Endothelial cell (in vitro differentiated cells): ENCODE results near the gene ATAD3B. TPM values are rescaled to one million over a fixed set of nuclear protein-coding genes. Genes with fewer than 3 reads are reported as not detected.
"Not testable (repeated sequence)": the region's sequence is repeated elsewhere in the genome, so short reads cannot be mapped to it uniquely, and the experiment has no call there.

Source experiments
- DNase-seq: peaks from one replicate; pipeline ENCODE4 v3.0.0; 2021; ENCODE audit warnings: low spot score
- H3K27ac Mint-ChIP-seq: one replicate; pipeline ENCODE4 v1.8.0; 2021; ENCODE audit warnings: mixed read lengths, inconsistent platforms; ENCODE audit not compliant: unreplicated experiment
- H3K27me3 Mint-ChIP-seq: one replicate; pipeline ENCODE4 v1.8.0; 2021; ENCODE audit warnings: mild to moderate bottlenecking, moderate library complexity, mixed read lengths, inconsistent platforms; ENCODE audit not compliant: unreplicated experiment
- H3K36me3 Mint-ChIP-seq: one replicate; pipeline ENCODE4 v1.8.0; 2021; ENCODE audit warnings: mild to moderate bottlenecking, low read depth, mixed read lengths, inconsistent platforms; ENCODE audit not compliant: unreplicated experiment
- H3K4me1 Mint-ChIP-seq: one replicate; pipeline ENCODE4 v1.8.0; 2021; ENCODE audit warnings: mild to moderate bottlenecking, mixed read lengths, inconsistent platforms; ENCODE audit not compliant: unreplicated experiment
- H3K4me3 Mint-ChIP-seq: one replicate; pipeline ENCODE4 v1.8.0; 2021; ENCODE audit warnings: mild to moderate bottlenecking, mixed read lengths, inconsistent platforms; ENCODE audit not compliant: unreplicated experiment
- H3K9me3 Mint-ChIP-seq: one replicate; pipeline ENCODE4 v1.8.0; 2021; ENCODE audit warnings: mixed read lengths, inconsistent platforms; ENCODE audit not compliant: unreplicated experiment
- total RNA-seq: library from RNA; stranded (reverse); fragmentation: NEBNext Ultra II Directional; extraction: Animal tissue kit (Norgen Biotek cat#: 25700); gene quantifications from one replicate; pipeline ENCODE4 v1.2.1, GENCODE V29; 2021; ENCODE audit not compliant: unreplicated experiment
- TF ChIP-seq, protein P1 (sequence below): fragments of 200-600 bp; sonication (generic); IDR thresholded peaks from one replicate; pipeline ENCODE4 v1.5.0; 2021; ENCODE audit warnings: antibody characterized with exemption; ENCODE audit not compliant: unreplicated experiment

ATAD3B gene
- total RNA-seq, 1 donor from 2014 or later: 27.2 TPM

- no peaks in the 10 kb centered on the region for H3K4me1 Mint-ChIP-seq
- TF ChIP-seq, protein P1, sequence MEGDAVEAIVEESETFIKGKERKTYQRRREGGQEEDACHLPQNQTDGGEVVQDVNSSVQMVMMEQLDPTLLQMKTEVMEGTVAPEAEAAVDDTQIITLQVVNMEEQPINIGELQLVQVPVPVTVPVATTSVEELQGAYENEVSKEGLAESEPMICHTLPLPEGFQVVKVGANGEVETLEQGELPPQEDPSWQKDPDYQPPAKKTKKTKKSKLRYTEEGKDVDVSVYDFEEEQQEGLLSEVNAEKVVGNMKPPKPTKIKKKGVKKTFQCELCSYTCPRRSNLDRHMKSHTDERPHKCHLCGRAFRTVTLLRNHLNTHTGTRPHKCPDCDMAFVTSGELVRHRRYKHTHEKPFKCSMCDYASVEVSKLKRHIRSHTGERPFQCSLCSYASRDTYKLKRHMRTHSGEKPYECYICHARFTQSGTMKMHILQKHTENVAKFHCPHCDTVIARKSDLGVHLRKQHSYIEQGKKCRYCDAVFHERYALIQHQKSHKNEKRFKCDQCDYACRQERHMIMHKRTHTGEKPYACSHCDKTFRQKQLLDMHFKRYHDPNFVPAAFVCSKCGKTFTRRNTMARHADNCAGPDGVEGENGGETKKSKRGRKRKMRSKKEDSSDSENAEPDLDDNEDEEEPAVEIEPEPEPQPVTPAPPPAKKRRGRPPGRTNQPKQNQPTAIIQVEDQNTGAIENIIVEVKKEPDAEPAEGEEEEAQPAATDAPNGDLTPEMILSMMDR: no peak
- H3K36me3 Mint-ChIP-seq: peaks cover 21% of the 10 kb centered on the region
- no peak overlapping the region for H3K27ac Mint-ChIP-seq
- no peaks in the 10 kb centered on the region for H3K9me3 Mint-ChIP-seq
- peaks cover 8% of the 10 kb centered on the region for H3K27me3 Mint-ChIP-seq
- H3K4me3 Mint-ChIP-seq: no peak overlapping the region
- no peak for DNase-seq
These were observed 11.3 kb downstream of the ATAD3B start for GRCh38 chr1:1482856-1483255.

GRCh38 chr1:1483714-1484113, 12.1 kb downstream of the ATAD3B start:
- no peak for DNase-seq
- no peak overlapping the region for H3K4me3 Mint-ChIP-seq
- peaks cover 23% of the 10 kb centered on the region for H3K36me3 Mint-ChIP-seq
- H3K9me3 Mint-ChIP-seq: no peaks in the 10 kb centered on the region
- TF ChIP-seq, protein P1: no peak
- no peaks in the 10 kb centered on the region for H3K4me1 Mint-ChIP-seq
- H3K27ac Mint-ChIP-seq: no peak overlapping the region
- H3K27me3 Mint-ChIP-seq: peaks cover 8% of the 10 kb centered on the region

GRCh38 chr1:1484976-1485750, 13.6 kb downstream of the ATAD3B start:
- not testable (repeated sequence) for DNase-seq, H3K9me3 Mint-ChIP-seq, H3K27me3 Mint-ChIP-seq, H3K27ac Mint-ChIP-seq, H3K4me1 Mint-ChIP-seq, H3K4me3 Mint-ChIP-seq
- peaks cover 20% of the 10 kb centered on the region for H3K36me3 Mint-ChIP-seq

GRCh38 chr1:1485755-1486317, 14.3 kb downstream of the ATAD3B start:
- H3K4me3 Mint-ChIP-seq, H3K27me3 Mint-ChIP-seq, H3K4me1 Mint-ChIP-seq, H3K9me3 Mint-ChIP-seq, H3K27ac Mint-ChIP-seq, DNase-seq: not testable (repeated sequence)
- H3K36me3 Mint-ChIP-seq: peaks cover 25% of the 10 kb centered on the region

- no peaks in the 10 kb centered on the region for H3K27me3 Mint-ChIP-seq
- peaks cover 37% of the 10 kb centered on the region for H3K36me3 Mint-ChIP-seq
- no peak overlapping the region for H3K27ac Mint-ChIP-seq
- no peak for DNase-seq
- H3K9me3 Mint-ChIP-seq: no peaks in the 10 kb centered on the region
- H3K4me3 Mint-ChIP-seq: no peak overlapping the region
- TF ChIP-seq, protein P1: no peak
- no peaks in the 10 kb centered on the region for H3K4me1 Mint-ChIP-seq
These were observed 16.1 kb downstream of the ATAD3B start for GRCh38 chr1:1487701-1488100.

DNA sequence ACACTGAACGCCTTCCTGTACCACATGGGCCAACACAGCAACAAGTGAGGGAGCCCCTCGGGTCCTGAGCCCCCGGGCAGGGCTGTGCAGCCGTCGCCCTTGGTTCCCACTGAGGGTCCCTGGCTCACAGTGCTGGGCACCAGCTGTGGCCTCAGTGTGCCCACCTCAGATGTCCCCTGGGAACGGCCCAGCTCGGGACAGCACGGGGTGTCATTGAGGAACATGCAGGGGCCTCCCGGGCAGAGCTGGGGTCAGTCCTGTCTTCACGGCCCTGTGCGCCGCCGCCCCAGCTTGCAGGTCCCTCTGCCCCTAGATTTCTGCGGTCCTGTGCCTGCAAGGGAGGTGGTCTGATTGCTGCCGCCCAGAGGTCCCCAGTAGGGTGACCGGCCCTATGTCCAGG, 17.7 kb downstream of the ATAD3B start:
- no peaks in the 10 kb centered on the region for H3K4me1 Mint-ChIP-seq
- no peak for DNase-seq
- TF ChIP-seq, protein P1: no peak
- H3K9me3 Mint-ChIP-seq: no peaks in the 10 kb centered on the region
- peaks cover 2% of the 10 kb centered on the region for H3K27me3 Mint-ChIP-seq
- H3K4me3 Mint-ChIP-seq: no peak overlapping the region
- H3K27ac Mint-ChIP-seq: no peak overlapping the region
- peaks cover 39% of the 10 kb centered on the region for H3K36me3 Mint-ChIP-seq
